Peyer's patch (tissue), 4 donors: ENCODE measurements around the gene DLGAP1. TPM values are rescaled to one million over a fixed set of nuclear protein-coding genes. Genes with fewer than 3 reads are reported as not detected.
"Not testable (repeated sequence)": the region's sequence is repeated elsewhere in the genome, so short reads cannot be mapped to it uniquely, and the experiment has no call there.

Experiments
- DNase-seq, 3 donors: peaks; one replicate each; pipeline ENCODE4 v3.0.0-alpha.2; 2017 to 2019
- H3K27ac ChIP-seq, 4 donors: fragments of 200-600 bp; sonication (generic); one replicate each; pipeline ENCODE4 v1.5.1; 2016 to 2019
- H3K27me3 ChIP-seq, 2 donors: fragments of 200-600 bp; sonication (generic); one replicate each; pipeline ENCODE4 v1.5.1; 2019
- H3K36me3 ChIP-seq, 3 donors: fragments of 200-600 bp; sonication (generic); one replicate each; pipeline ENCODE4 v1.5.1; 2016 to 2019
- H3K4me1 ChIP-seq, 4 donors: fragments of 200-600 bp; sonication (generic); one replicate each; pipeline ENCODE4 v1.5.1; 2016 to 2019
- H3K4me3 ChIP-seq, 4 donors: fragments of 200-600 bp; sonication (generic); 1 replicate in 3 of 4; 2 replicates in 1 of 4; pipeline ENCODE4 v1.5.1; 2016 to 2019; ENCODE audit warnings: mild to moderate bottlenecking in 1 of 4
- H3K9me3 ChIP-seq, 4 donors: fragments of 200-600 bp; sonication (generic); one replicate each; pipeline ENCODE4 v1.5.1; 2016 to 2019; ENCODE audit warnings: mild to moderate bottlenecking in 1 of 4
- POLR2A ChIP-seq, 2 donors: fragments of 450-650 bp; IDR thresholded peaks; one replicate each; pipeline ENCODE4 v1.5.1; 2017; ENCODE audit warnings: antibody characterized with exemption in 2 of 2, mild to moderate bottlenecking in 2 of 2, moderate library complexity in 2 of 2
- total RNA-seq, 4 donors: library from RNA; depleted of rRNA; stranded (reverse); fragments of >200 nt; gene quantifications; one replicate each; pipeline ENCODE4 v1.1.0, GENCODE V29; 2016
- TF ChIP-seq, protein P1 (sequence below), 6 experiments: fragments of 450-650 bp in 4 of 6; fragments of 200-600 bp in 2 of 6; sonication (generic) in 1 of 6; IDR thresholded peaks; one replicate each; pipeline ENCODE4 v1.5.1; 2017 to 2019; ENCODE audit warnings: antibody characterized with exemption in 6 of 6, mild to moderate bottlenecking in 3 of 6, moderate library complexity in 1 of 6

The DLGAP1 gene
- total RNA-seq, 4 donors from 2014 or later: 0.53 to 4.1 (median 2.1) TPM

DNA sequence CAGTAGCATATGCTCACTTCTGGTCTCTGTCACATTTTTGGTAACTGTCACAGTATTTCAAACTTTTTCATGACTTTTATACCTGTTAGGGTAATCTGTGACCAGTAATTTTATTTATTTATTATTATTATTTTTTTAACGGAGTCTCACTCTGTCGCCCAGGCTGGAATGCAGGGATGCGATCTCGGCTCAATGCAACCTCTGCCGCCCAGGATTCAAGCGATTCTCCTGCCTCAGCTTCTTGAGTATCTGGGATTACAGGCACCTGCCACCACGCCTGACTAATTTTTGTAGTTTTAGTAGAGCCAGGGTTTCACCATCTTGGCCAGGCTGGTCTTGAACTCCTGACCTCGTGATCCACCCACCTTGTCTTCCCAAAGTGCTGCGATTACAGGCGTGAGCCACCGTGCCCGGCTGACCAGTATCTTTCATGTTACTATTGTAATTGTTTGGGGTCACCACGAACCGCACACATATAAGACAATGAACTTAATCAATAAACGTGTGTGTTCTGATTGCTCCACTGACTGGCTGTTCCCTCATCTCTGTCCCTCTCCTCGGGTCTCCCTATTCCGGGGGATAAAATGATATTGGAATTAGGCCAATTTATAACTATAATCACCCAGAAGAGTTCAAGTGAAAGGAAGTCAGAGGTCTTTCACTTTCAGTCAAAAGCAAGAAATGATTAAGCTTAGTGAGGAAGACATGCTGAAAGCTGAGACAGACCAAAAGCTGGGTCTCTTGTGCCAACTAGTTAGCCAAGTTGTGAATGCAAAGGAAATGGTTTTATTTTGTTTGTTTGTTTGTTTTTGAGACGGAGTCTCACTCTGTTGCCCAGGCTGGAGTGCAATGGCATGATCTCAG lies 982.2 kb downstream of the DLGAP1 start:
- H3K36me3 ChIP-seq: no peaks in the 10 kb centered on the region
- no peak overlapping the region for H3K27ac ChIP-seq
- H3K27me3 ChIP-seq: no peaks in the 10 kb centered on the region
- no peaks in the 10 kb centered on the region for H3K9me3 ChIP-seq
- no peak for TF ChIP-seq POLR2A (IDR thresholded peaks at IDR 0.05)
- TF ChIP-seq, protein P1, sequence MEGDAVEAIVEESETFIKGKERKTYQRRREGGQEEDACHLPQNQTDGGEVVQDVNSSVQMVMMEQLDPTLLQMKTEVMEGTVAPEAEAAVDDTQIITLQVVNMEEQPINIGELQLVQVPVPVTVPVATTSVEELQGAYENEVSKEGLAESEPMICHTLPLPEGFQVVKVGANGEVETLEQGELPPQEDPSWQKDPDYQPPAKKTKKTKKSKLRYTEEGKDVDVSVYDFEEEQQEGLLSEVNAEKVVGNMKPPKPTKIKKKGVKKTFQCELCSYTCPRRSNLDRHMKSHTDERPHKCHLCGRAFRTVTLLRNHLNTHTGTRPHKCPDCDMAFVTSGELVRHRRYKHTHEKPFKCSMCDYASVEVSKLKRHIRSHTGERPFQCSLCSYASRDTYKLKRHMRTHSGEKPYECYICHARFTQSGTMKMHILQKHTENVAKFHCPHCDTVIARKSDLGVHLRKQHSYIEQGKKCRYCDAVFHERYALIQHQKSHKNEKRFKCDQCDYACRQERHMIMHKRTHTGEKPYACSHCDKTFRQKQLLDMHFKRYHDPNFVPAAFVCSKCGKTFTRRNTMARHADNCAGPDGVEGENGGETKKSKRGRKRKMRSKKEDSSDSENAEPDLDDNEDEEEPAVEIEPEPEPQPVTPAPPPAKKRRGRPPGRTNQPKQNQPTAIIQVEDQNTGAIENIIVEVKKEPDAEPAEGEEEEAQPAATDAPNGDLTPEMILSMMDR (IDR thresholded peaks at IDR 0.05): no peak
- H3K4me1 ChIP-seq: no peaks in the 10 kb centered on the region
- no peak for DNase-seq
- H3K4me3 ChIP-seq: no peak overlapping the region

DNA sequence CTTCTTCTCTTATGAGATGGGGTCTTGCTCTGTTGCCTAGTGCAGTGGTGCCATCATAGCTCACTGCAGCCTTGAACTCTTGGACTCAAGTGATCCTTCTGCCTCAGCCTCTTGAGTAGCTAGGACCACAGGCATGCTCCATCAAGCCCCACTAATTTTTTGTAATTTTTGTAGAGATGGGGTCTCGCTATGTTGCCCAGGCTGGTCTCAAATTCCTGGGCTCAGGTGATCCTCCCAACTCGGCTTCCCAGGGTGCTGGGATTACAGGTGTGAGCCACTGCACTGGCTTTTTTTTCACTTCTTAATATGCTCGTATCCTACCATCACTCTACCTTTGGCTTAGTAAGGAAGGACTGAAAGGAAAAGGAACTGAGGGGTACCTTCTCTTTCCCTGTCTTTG lies 983.0 kb downstream of the DLGAP1 start:
- H3K4me3 ChIP-seq, H3K27ac ChIP-seq, H3K36me3 ChIP-seq, H3K9me3 ChIP-seq, DNase-seq, H3K27me3 ChIP-seq, H3K4me1 ChIP-seq: not testable (repeated sequence)

DNA sequence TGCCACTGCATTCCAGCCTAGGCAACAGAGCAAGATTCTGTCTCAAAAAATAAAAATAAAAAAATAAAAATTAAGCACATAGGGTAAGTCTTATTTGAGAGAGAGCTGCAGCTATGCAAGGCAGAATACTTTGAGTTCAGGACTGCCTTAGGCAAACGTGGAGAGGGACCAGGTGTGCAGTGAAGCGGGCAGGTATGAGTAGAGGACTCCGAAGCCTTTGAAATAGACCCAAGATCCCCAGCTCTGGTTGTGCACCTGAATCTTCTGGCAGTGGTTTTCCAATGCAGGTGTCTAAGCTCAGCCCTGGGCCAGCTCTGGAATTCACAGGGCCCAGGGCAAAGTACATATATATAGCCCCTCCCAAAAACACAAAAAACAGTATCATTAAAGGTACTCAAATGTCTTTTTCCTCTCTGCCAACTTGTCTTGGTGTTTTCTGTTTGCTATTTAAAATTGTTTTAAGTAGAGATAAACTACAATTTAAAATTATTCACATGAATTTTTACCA lies 983.9 kb downstream of the DLGAP1 start:
- TF ChIP-seq POLR2A (IDR thresholded peaks at IDR 0.05): no peak
- TF ChIP-seq, protein P1 (IDR thresholded peaks at IDR 0.05): no peak
- H3K9me3 ChIP-seq: no peaks in the 10 kb centered on the region
- no peak overlapping the region for H3K27ac ChIP-seq
- no peak for DNase-seq
- H3K4me3 ChIP-seq: no peak overlapping the region
- peaks cover 0 to 6% (median 0%) of the 10 kb centered on the region in 4 donors for H3K4me1 ChIP-seq
- no peaks in the 10 kb centered on the region for H3K36me3 ChIP-seq
- H3K27me3 ChIP-seq: no peaks in the 10 kb centered on the region

DNA sequence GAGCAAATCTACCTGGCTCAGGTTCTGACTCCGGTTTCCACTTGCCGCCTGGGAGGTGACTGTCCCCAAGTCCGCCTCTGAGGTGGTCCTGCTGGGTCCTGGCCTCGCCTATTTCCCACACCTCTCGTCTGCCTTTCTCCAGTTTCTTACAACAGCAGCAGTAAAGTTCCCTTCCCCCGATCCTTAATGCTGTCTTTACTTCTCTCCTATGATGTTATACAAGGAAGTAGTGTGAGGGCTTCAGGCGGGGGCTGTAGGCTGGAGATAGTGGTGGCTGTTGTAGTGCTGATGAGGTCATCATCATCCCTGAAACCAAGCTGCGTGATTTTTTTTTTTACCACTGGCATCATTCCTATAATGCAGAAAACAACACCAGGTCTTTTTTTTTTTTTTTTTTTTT lies 986.3 kb downstream of the DLGAP1 start:
- Histone ChIP-seq H3K27me3 (no peaks in the 10 kb centered on the region), H3K4me1 (peaks cover 0 to 6% (median 0%) of the 10 kb centered on the region in 4 donors), H3K4me3 (no peak overlapping the region), H3K27ac (no peak overlapping the region), H3K36me3 (no peaks in the 10 kb centered on the region), H3K9me3 (no peaks in the 10 kb centered on the region)
- TF ChIP-seq POLR2A (IDR thresholded peaks at IDR 0.05): no peak
- TF ChIP-seq, protein P1 (IDR thresholded peaks at IDR 0.05): no peak
- DNase-seq: no peak

DNA sequence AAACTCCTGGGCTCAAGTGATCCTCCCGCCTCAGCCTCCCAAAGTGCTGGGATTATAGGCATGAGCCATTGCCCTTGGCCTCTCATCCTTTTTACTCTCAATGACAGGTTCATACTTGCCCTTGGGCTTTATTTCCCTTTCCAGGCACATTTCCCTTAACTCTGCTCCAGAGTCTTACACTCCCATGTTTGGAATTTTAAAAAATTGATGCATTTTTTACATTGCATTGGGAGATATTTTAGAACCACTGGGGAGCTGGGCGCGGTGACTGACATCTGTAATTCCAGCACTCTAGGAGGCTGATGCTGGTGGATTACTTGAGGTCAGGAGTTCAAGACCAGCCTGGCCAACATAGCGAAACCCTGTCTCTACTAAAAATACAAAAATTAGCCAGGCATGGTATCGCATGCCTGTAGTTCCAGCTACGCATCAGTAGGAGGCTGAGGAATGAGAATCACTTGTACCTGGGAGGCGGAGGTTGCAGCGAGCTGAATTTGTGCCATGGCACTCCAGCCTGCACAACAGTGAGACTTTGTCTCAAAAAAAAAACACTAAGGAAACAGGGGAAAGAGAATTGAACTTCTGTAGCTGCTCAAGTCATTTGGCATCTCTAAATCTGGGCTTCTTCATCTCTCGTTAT lies 986.9 kb downstream of the DLGAP1 start:
- TF ChIP-seq, protein P1 (IDR thresholded peaks at IDR 0.05): no peak
- TF ChIP-seq POLR2A (IDR thresholded peaks at IDR 0.05): no peak
- no peaks in the 10 kb centered on the region for H3K27me3 ChIP-seq
- no peaks in the 10 kb centered on the region for H3K36me3 ChIP-seq
- peaks cover 0 to 6% (median 0%) of the 10 kb centered on the region in 4 donors for H3K4me1 ChIP-seq
- no peak for DNase-seq
- H3K9me3 ChIP-seq: no peaks in the 10 kb centered on the region
- no peak overlapping the region for H3K27ac ChIP-seq
- H3K4me3 ChIP-seq: no peak overlapping the region

DNA sequence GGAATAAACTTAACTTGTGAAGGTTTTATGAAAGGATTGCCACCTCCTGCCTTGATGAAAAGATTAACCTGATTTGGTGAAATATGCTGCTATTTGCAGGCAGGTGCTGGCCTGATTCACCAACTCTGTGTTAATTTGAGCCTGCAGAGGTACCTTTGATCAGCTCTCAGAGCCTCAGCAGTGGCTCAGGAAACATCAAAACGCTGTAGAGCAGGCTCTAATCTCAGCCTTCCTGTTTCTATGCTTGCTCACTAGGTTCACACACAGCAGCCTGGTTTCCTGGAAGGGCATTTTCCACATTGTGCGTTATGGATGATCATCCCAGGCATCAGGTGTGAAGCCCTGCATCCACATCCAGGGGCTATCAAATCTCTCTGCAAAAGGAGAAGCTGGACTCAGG lies 988.2 kb downstream of the DLGAP1 start:
- DNase-seq: no peak
- TF ChIP-seq, protein P1 (IDR thresholded peaks at IDR 0.05): no peak
- no peak for TF ChIP-seq POLR2A (IDR thresholded peaks at IDR 0.05)
- no peaks in the 10 kb centered on the region for H3K27me3 ChIP-seq
- H3K9me3 ChIP-seq: no peaks in the 10 kb centered on the region
- H3K4me3 ChIP-seq: no peak overlapping the region
- peaks cover 0 to 6% (median 0%) of the 10 kb centered on the region in 4 donors for H3K4me1 ChIP-seq
- no peaks in the 10 kb centered on the region for H3K36me3 ChIP-seq
- H3K27ac ChIP-seq: no peak overlapping the region
